Vagina (tissue), 2 donors: Measurements from ENCODE around the gene KCNG4. TPM values are rescaled to one million over a fixed set of nuclear protein-coding genes. Genes with fewer than 3 reads are reported as not detected.

Experiments
- DNase-seq, 2 donors: peaks; one replicate each; pipeline ENCODE4 v3.0.0-alpha.2; 2017; ENCODE audit errors: extremely low spot score in 2 of 2
- H3K27ac ChIP-seq: fragments of 200-600 bp; sonication (generic); one replicate; pipeline ENCODE4 v1.5.1; 2019
- H3K27me3 ChIP-seq: fragments of 200-600 bp; sonication (generic); one replicate; pipeline ENCODE4 v1.5.1; 2019
- H3K36me3 ChIP-seq, 2 donors: fragments of 200-600 bp; sonication (generic); one replicate each; pipeline ENCODE4 v1.5.1; 2017 to 2019
- H3K4me1 ChIP-seq: fragments of 200-600 bp; sonication (generic); one replicate; pipeline ENCODE4 v1.5.1; 2019
- H3K4me3 ChIP-seq, 2 donors: fragments of 200-600 bp; sonication (generic); 1 replicate in 1 of 2; 2 replicates in 1 of 2; pipeline ENCODE4 v1.5.1; 2016 to 2019
- H3K9me3 ChIP-seq: fragments of 200-600 bp; sonication (generic); one replicate; pipeline ENCODE4 v1.5.1; 2019
- CTCF ChIP-seq, 3 experiments: fragments of 450-650 bp in 2 of 3; fragments of 200-600 bp in 1 of 3; sonication (generic) in 1 of 3; IDR thresholded peaks; one replicate each; pipeline ENCODE4 v1.5.1; 2017 to 2019; ENCODE audit warnings: antibody characterized with exemption in 3 of 3, mild to moderate bottlenecking in 2 of 3, moderate library complexity in 2 of 3
- POLR2A ChIP-seq, 2 donors: fragments of 450-650 bp; IDR thresholded peaks; one replicate each; pipeline ENCODE4 v1.6.1; 2017; ENCODE audit warnings: antibody characterized with exemption in 2 of 2, mild to moderate bottlenecking in 2 of 2, moderate library complexity in 2 of 2
- POLR2AphosphoS5 ChIP-seq, 2 donors: sonication (generic); formaldehyde crosslinking; IDR thresholded peaks; one replicate each; pipeline ENCODE4 v1.9.0; 2017; ENCODE audit warnings: antibody characterized with exemption in 2 of 2, mild to moderate bottlenecking in 2 of 2, low read depth in 1 of 2; ENCODE audit not compliant: insufficient read depth in 1 of 2
- intact Hi-C: fragments of 100-400 bp; cut with DNase I; formaldehyde crosslinking; loops from one replicate; pipeline ENCODE4 v1.15.1; 2023
- total RNA-seq: library from RNA; depleted of rRNA; stranded (reverse); fragments of >200 nt; gene quantifications from one replicate; pipeline ENCODE4 v1.2.3, GENCODE V29; 2016

Gene KCNG4
- total RNA-seq, 1 donor from 2014 or later: not detected

- TF ChIP-seq POLR2AphosphoS5 (IDR thresholded peaks at IDR 0.05; ENCODE audit: insufficient read depth in 1 of 2, low read depth in 1 of 2) (peak in 1 of 2 donors; percentile 17), CTCF (IDR thresholded peaks at IDR 0.05) (no peak)
- H3K27me3 ChIP-seq: no peaks in the 10 kb centered on the region
- intact Hi-C loops: no loop called here
- no peak for DNase-seq
- no peaks in the 10 kb centered on the region for H3K9me3 ChIP-seq
- peaks cover 30% of the 10 kb centered on the region for H3K4me1 ChIP-seq
- no peak overlapping the region for H3K27ac ChIP-seq
- H3K4me3 ChIP-seq: no peak overlapping the region
- H3K36me3 ChIP-seq: no peaks in the 10 kb centered on the region
Measured at GRCh38 chr16:84198401-84198800, 41.4 kb downstream of the KCNG4 start.

- DNase-seq: no peak
- Histone ChIP-seq H3K4me3 (no peak overlapping the region), H3K36me3 (no peaks in the 10 kb centered on the region), H3K9me3 (no peaks in the 10 kb centered on the region), H3K4me1 (peaks cover 30% of the 10 kb centered on the region), H3K27ac (peak overlapping the region; percentile 69), H3K27me3 (no peaks in the 10 kb centered on the region)
- no peak for TF ChIP-seq POLR2A (IDR thresholded peaks at IDR 0.05)
- TF ChIP-seq POLR2AphosphoS5 (IDR thresholded peaks at IDR 0.05; ENCODE audit: insufficient read depth in 1 of 2, low read depth in 1 of 2): no peak
- no peak for TF ChIP-seq CTCF (IDR thresholded peaks at IDR 0.05)
- intact Hi-C loops: no loop called here
Measured at GRCh38 chr16:84197466-84198128, 42.2 kb downstream of the KCNG4 start.

GRCh38 chr16:84196727-84197394 is 43.0 kb downstream of the KCNG4 start:
- DNase-seq: no peak
- Histone ChIP-seq H3K27ac (peak overlapping the region; percentile 69), H3K4me1 (peaks cover 30% of the 10 kb centered on the region), H3K27me3 (no peaks in the 10 kb centered on the region), H3K36me3 (no peaks in the 10 kb centered on the region), H3K4me3 (peak overlapping the region in 1 of 2 donors; percentile 32), H3K9me3 (no peaks in the 10 kb centered on the region)
- TF ChIP-seq POLR2AphosphoS5 (IDR thresholded peaks at IDR 0.05; ENCODE audit: insufficient read depth in 1 of 2, low read depth in 1 of 2) (peak in 1 of 2 donors; percentile 36), POLR2A (IDR thresholded peaks at IDR 0.05) (no peak), CTCF (IDR thresholded peaks at IDR 0.05) (no peak)
- intact Hi-C loops: no loop called here

GRCh38 chr16:84196101-84196500 is 43.7 kb downstream of the KCNG4 start:
- Histone ChIP-seq H3K4me1 (peaks cover 30% of the 10 kb centered on the region), H3K9me3 (no peaks in the 10 kb centered on the region), H3K27me3 (no peaks in the 10 kb centered on the region), H3K4me3 (peak overlapping the region in 1 of 2 donors; percentile 32), H3K27ac (peak overlapping the region; percentile 69), H3K36me3 (no peaks in the 10 kb centered on the region)
- TF ChIP-seq POLR2A (IDR thresholded peaks at IDR 0.05) (no peak), POLR2AphosphoS5 (IDR thresholded peaks at IDR 0.05; ENCODE audit: insufficient read depth in 1 of 2, low read depth in 1 of 2) (no peak), CTCF (IDR thresholded peaks at IDR 0.05) (no peak)
- DNase-seq: no peak
- intact Hi-C loops: no loop called here
